K562 (cell line): ENCODE measurements around the gene PI4KA. TPM values are rescaled to one million over a fixed set of nuclear protein-coding genes. Genes with fewer than 3 reads are reported as not detected.
"Not testable (repeated sequence)": the region's sequence is repeated elsewhere in the genome, so short reads cannot be mapped to it uniquely, and the experiment has no call there.

Source experiments
- MAZ ChIP-seq, 2 experiments: fragments of 450-650 bp in 1 of 2; sonication (generic) in 1 of 2; formaldehyde crosslinking; IDR thresholded peaks in 1 of 2; conservative IDR thresholded peaks in 1 of 2; 2 replicates each; pipeline versions ENCODE4 v1.4.0 to v1.5.0; 2020; ENCODE audit warnings: mild to moderate bottlenecking in 1 of 2, missing genetic modification reagents in 1 of 2
- PCBP1 ChIP-seq: fragments of 200-400 bp; formaldehyde crosslinking; IDR thresholded peaks from 2 replicates; pipeline ENCODE4 v1.6.1; 2018; ENCODE audit warnings: mild to moderate bottlenecking, low read depth, low read length; ENCODE audit not compliant: poor library complexity, severe bottlenecking
- POLR2G ChIP-seq: fragments of 200-400 bp; formaldehyde crosslinking; IDR thresholded peaks from 2 replicates; pipeline ENCODE4 v1.6.1; 2017; ENCODE audit warnings: low read depth, mild to moderate bottlenecking, antibody characterized with exemption, low read length, moderate library complexity
- TEAD4 ChIP-seq, 2 experiments: sonication (generic) in 1 of 2; formaldehyde crosslinking in 1 of 2; IDR thresholded peaks; 2 replicates each; pipeline versions ENCODE4 v1.6.1 to v1.8.0; 2012 to 2022; ENCODE audit warnings: borderline replicate concordance in 1 of 2, inconsistent platforms in 1 of 2, low read length in 1 of 2, mild to moderate bottlenecking in 1 of 2, missing genetic modification reagents in 1 of 2
- TGIF2 ChIP-seq: sonication (generic); formaldehyde crosslinking; IDR thresholded peaks from 2 replicates; pipeline ENCODE4 v1.8.1; 2022; ENCODE audit warnings: mild to moderate bottlenecking, missing genetic modification reagents, moderate library complexity
- polyA plus RNA-seq, 8 experiments: library from polyadenylated mRNA; depleted of rRNA in 4 of 8; stranded (reverse) in 5 of 8; unstranded in 3 of 8; fragments of >200 nt; fragmentation: Nextera tagmentation in 2 of 8; fragmentation: Illumina TruSeq in 1 of 8; extraction: Ambion mirVana in 2 of 8; extraction: Trizol in 1 of 8; gene quantifications; 2 replicates each; pipeline versions ENCODE4 v1.2.1 to v1.2.3, GENCODE V29; 2011 to 2014; ENCODE audit warnings: inconsistent platforms in 1 of 8, missing spikeins in 1 of 8
- total RNA-seq, 7 experiments: library from RNA; depleted of rRNA in 6 of 7; stranded (reverse); fragments of >200 nt in 6 of 7; fragmentation: Illumina TruSeq in 2 of 7; extraction: Trizol in 2 of 7; gene quantifications; 2 replicates each; pipeline versions ENCODE4 v1.2.1 to v1.2.3, GENCODE V29; 2011 to 2021; ENCODE audit warnings: low replicate concordance in 1 of 7
- TF ChIP-seq, protein P1 (sequence below): sonication (generic); formaldehyde crosslinking; IDR thresholded peaks from 2 replicates; pipeline ENCODE4 v1.5.0; 2020; ENCODE audit warnings: missing genetic modification reagents
- TF ChIP-seq, protein P2 (sequence below): sonication (generic); formaldehyde crosslinking; IDR thresholded peaks from 2 replicates; pipeline ENCODE4 v1.8.1; 2023; ENCODE audit warnings: mild to moderate bottlenecking, missing genetic modification reagents

The PI4KA gene
- total and polyA plus RNA-seq, 9 of the 15 experiments (the other 6 are each of a cell fraction or from before 2014, with no cell fraction given): 7.3 to 187 (median 84.7) TPM

- peak in 1 of 2 experiments; percentile 47; a peak in 1 of 4 replicates for TF ChIP-seq MAZ (CRISPR knock-in tag; conservative IDR thresholded peaks at IDR 0.05 in 1 of 2, IDR thresholded peaks at IDR 0.05 in 1 of 2)
- TF ChIP-seq PCBP1: peak; percentile 95
- TF ChIP-seq, protein P1, sequence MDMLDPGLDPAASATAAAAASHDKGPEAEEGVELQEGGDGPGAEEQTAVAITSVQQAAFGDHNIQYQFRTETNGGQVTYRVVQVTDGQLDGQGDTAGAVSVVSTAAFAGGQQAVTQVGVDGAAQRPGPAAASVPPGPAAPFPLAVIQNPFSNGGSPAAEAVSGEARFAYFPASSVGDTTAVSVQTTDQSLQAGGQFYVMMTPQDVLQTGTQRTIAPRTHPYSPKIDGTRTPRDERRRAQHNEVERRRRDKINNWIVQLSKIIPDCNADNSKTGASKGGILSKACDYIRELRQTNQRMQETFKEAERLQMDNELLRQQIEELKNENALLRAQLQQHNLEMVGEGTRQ (CRISPR knock-in tag): 0 out of 2 replicates have a peak, but pooled peaks have one; percentile 2
- peak; percentile 60; the same call in 1 of the 2 replicates for TF ChIP-seq TGIF2 (CRISPR knock-in tag)
- TF ChIP-seq, protein P2, sequence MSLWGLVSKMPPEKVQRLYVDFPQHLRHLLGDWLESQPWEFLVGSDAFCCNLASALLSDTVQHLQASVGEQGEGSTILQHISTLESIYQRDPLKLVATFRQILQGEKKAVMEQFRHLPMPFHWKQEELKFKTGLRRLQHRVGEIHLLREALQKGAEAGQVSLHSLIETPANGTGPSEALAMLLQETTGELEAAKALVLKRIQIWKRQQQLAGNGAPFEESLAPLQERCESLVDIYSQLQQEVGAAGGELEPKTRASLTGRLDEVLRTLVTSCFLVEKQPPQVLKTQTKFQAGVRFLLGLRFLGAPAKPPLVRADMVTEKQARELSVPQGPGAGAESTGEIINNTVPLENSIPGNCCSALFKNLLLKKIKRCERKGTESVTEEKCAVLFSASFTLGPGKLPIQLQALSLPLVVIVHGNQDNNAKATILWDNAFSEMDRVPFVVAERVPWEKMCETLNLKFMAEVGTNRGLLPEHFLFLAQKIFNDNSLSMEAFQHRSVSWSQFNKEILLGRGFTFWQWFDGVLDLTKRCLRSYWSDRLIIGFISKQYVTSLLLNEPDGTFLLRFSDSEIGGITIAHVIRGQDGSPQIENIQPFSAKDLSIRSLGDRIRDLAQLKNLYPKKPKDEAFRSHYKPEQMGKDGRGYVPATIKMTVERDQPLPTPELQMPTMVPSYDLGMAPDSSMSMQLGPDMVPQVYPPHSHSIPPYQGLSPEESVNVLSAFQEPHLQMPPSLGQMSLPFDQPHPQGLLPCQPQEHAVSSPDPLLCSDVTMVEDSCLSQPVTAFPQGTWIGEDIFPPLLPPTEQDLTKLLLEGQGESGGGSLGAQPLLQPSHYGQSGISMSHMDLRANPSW (CRISPR knock-in tag): peak; percentile 52; the same call in 1 of the 2 replicates
- not testable (repeated sequence) for TF ChIP-seq TEAD4 (IDR thresholded peaks at IDR 0.05; ENCODE audit: low read length)
- peak; percentile 67; the same call in 1 of the 2 replicates for TF ChIP-seq TEAD4 (CRISPR knock-in tag; IDR thresholded peaks at IDR 0.05; ENCODE audit: borderline replicate concordance)
- peak; percentile 36 for TF ChIP-seq POLR2G
Measured at GRCh38 chr22:20670457-20671261, 188.0 kb downstream of the PI4KA start (continued).
